ENCODE results near the gene DGKG.

DNA sequence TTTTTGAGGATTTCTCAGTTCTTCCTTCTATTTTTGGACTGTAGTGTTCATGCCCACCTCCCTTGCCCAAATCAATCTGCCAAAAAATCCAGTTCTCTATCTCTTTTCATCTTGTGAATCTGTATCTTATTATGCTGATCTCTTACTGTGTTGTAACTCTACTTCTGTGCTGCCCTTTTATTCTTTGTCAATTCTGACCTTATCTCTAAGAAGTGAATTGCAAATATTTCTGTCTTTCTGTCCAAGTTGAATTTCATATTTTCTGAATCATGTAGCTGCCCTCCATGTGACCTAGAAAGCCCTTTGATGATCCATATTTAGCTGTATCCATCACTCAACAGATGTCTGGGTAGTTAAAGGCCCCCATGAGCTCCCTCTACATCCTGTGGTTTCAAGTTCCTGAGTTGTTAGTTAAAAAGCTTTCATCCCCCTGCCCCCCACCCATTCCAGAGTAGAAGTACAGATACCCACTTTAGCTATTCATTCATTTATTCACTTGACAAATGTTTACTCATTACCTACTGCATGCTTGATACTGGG, 219.6 kb downstream of the DGKG start:
- TF ChIP-seq KLF13 (tag; IDR thresholded peaks at IDR 0.05; ENCODE audit: borderline replicate concordance, low read depth), result no peak
- TF ChIP-seq, protein P1, sequence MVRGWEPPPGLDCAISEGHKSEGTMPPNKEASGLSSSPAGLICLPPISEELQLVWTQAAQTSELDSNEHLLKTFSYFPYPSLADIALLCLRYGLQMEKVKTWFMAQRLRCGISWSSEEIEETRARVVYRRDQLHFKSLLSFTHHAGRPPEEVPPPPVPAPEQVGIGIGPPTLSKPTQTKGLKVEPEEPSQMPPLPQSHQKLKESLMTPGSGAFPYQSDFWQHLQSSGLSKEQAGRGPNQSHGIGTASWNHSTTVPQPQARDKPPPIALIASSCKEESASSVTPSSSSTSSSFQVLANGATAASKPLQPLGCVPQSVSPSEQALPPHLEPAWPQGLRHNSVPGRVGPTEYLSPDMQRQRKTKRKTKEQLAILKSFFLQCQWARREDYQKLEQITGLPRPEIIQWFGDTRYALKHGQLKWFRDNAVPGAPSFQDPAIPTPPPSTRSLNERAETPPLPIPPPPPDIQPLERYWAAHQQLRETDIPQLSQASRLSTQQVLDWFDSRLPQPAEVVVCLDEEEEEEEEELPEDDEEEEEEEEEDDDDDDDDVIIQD (CRISPR knock-in tag; IDR thresholded peaks at IDR 0.05), result no peak
- no peak for TF ChIP-seq POLR2A (conservative IDR thresholded peaks at IDR 0.05)
